BJ (cell line): ENCODE data around the gene METTL1. TPM values are rescaled to one million over a fixed set of nuclear protein-coding genes. Genes with fewer than 3 reads are reported as not detected.

ENCODE experiments used
- CTCF ChIA-PET: fragments of 350-600 bp; formaldehyde crosslinking; extraction: SDS; loops from one replicate; lab custom pipeline; 2021; ENCODE audit warnings: antibody characterized with exemption, inconsistent platforms; lab: Yijun Ruan, JAX
- POLR2A ChIA-PET: fragments of 300-600 bp; sonication (Branson Sonifier 250); formaldehyde crosslinking; extraction: SDS; loops from one replicate; lab custom pipeline; 2021; ENCODE audit warnings: antibody characterized with exemption; lab: Charles Lee
- DNase-seq: peaks from one replicate; pipeline ENCODE4 v3.0.0-alpha.2; 2011; ENCODE audit warnings: low read depth
- H3K27me3 ChIP-seq: 2 replicates; pipeline ENCODE4 v1.6.0; 2011; ENCODE audit warnings: low read length; ENCODE audit not compliant: control insufficient read depth, insufficient read depth
- H3K36me3 ChIP-seq: 2 replicates; pipeline ENCODE4 v1.5.1; 2011; ENCODE audit warnings: low read length; ENCODE audit not compliant: control insufficient read depth, insufficient read depth
- H3K4me3 ChIP-seq: 2 replicates; pipeline ENCODE4 v1.5.1; 2011; ENCODE audit warnings: low read depth, mild to moderate bottlenecking, control low read depth, low read length
- polyA plus RNA-seq: library from polyadenylated mRNA; depleted of rRNA; stranded (reverse); fragments of >200 nt; gene quantifications from 2 replicates; pipeline ENCODE4 v1.2.3, GENCODE V29; 2011
- TF ChIP-seq, protein P1 (sequence below): IDR thresholded peaks from 2 replicates; pipeline ENCODE4 v1.5.1; 2011; ENCODE audit warnings: low read depth, mild to moderate bottlenecking, control low read depth, inconsistent platforms, low read length, moderate library complexity; ENCODE audit not compliant: insufficient read depth

Gene METTL1
- polyA plus RNA-seq, 1 experiment: 42.8 TPM

DNA sequence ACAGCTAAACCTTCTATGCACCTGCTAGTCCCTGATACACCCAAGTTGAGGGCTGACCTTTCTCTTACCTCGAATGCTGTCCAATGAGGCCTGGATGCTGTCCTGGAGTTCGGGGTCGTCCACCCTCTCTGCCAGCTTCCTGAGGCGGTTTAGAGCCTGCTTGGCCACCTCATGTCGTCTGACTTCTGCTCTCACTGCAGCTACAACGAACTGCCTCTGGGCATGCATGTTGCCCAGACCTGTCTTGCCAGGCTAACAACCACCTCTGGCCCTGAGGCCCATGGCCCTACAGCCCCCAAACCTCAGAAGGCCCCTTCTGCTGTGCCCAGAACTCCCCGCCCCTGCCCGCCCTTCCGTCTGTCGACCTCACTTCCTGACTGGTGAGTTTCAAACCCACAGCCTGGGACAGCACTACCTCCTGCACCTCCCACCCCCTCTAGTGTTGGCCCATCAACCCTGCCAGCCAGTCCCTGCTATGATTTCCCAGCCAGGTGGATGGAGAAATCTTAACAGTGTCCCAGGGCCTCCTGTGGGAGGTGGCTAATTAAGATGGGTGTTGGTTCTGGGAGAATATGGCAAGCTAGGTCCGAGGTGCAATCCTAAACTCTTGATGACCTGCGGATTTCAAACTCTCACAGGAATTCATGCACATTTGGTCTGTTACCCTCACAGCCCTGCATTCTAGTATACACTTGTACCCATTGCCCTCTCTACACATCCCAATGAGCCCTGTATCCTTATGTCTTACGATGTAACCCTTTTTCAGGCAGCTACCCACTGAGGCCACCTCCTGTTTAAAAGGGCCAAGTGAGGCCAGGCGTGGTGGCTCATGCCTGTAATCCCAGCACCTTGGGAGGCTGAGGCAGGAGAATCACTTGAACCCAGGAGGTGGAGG is 29.8 kb downstream of the METTL1 start:
- CTCF ChIA-PET: interaction anchor here (1.4 kb wide), 1 partner anchor 16 kb away, joined by 4 read pairs; no protein-coding TSS in a partner anchor
- TF ChIP-seq, protein P1, sequence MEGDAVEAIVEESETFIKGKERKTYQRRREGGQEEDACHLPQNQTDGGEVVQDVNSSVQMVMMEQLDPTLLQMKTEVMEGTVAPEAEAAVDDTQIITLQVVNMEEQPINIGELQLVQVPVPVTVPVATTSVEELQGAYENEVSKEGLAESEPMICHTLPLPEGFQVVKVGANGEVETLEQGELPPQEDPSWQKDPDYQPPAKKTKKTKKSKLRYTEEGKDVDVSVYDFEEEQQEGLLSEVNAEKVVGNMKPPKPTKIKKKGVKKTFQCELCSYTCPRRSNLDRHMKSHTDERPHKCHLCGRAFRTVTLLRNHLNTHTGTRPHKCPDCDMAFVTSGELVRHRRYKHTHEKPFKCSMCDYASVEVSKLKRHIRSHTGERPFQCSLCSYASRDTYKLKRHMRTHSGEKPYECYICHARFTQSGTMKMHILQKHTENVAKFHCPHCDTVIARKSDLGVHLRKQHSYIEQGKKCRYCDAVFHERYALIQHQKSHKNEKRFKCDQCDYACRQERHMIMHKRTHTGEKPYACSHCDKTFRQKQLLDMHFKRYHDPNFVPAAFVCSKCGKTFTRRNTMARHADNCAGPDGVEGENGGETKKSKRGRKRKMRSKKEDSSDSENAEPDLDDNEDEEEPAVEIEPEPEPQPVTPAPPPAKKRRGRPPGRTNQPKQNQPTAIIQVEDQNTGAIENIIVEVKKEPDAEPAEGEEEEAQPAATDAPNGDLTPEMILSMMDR: no peak
- no peak for DNase-seq
- H3K4me3 ChIP-seq: no peak overlapping the region
- POLR2A ChIA-PET: no interaction called here
- peaks cover 36% of the 10 kb centered on the region for H3K27me3 ChIP-seq
- peaks cover 5% of the 10 kb centered on the region for H3K36me3 ChIP-seq

GRCh38 chr12:57741413-57741789 is 30.5 kb downstream of the METTL1 start:
- CTCF ChIA-PET: interaction anchor here (1.4 kb wide), 1 partner anchor 15 kb away, joined by 4 read pairs; no protein-coding TSS in a partner anchor
- TF ChIP-seq, protein P1: no peak
- POLR2A ChIA-PET: no interaction called here
- H3K27me3 ChIP-seq: peaks cover 43% of the 10 kb centered on the region
- H3K4me3 ChIP-seq: no peak overlapping the region
- no peak for DNase-seq
- H3K36me3 ChIP-seq: peaks cover under 1% of the 10 kb centered on the region; the same call in 1 of the 2 replicates

DNA sequence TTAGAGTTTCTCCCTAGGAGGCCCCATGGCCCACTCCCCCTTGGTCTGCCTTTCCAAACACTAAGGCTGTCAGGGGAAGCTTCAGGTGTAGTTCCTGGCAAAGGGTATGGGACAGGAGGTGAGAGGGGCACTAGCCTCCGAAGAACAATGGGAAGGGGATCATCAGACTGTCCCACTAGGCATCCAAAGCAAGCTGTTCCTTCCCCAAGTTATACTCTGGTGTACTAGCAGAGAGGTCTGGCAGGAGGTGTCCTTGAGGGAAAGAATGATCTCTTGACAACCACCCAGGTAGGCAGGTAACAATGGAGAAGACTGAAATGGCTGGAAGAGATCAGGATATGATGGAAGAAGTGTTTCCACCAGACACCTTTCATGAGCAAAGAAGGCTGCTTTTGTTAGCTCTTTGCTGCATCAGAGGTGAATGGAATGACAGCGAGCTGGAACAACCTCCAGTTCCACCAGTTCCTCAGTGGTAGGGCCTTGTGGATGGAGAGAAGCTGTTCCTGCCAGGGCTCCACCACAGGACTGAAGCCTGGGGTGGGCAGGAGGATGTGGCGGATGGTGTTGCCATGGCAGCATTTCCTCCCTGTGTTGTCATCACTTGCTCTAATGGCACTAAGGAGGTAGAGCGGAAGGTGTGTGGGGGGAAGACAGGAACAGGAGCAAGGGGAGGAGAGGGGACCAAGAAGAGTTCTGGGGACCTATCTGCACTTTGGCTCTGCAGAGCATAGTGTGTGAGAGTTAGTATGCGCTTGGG is 31.1 kb downstream of the METTL1 start:
- peaks cover 45% of the 10 kb centered on the region for H3K27me3 ChIP-seq
- ChIA-PET POLR2A (no interaction called here), CTCF (interaction anchor here (0.6 to 1.8 kb wide), 4 partner anchors 10 to 148 kb away, joined by 3 to 5 read pairs (median 4); no protein-coding TSS in a partner anchor)

GRCh38 chr12:57739914-57740538 is 31.9 kb downstream of the METTL1 start:
- TF ChIP-seq, protein P1: no peak
- POLR2A ChIA-PET: no interaction called here
- Histone ChIP-seq H3K27me3 (peaks cover 48% of the 10 kb centered on the region), H3K4me3 (no peak overlapping the region), H3K36me3 (no peaks in the 10 kb centered on the region)
- no peak for DNase-seq
- CTCF ChIA-PET: interaction anchor here (0.6 to 1.8 kb wide), 3 partner anchors 9 to 147 kb away, joined by 3 to 5 read pairs (median 3); no protein-coding TSS in a partner anchor

More for the DNA sequence above, 31.1 kb downstream of the METTL1 start:
- H3K36me3 ChIP-seq: no peaks in the 10 kb centered on the region
- TF ChIP-seq, protein P1: no peak
- no peak overlapping the region for H3K4me3 ChIP-seq
- DNase-seq: no peak
